Anterior cingulate cortex (tissue), 58 donors: Measurements from ENCODE around the gene OR6X1.
"Not testable (repeated sequence)": the region's sequence is repeated elsewhere in the genome, so short reads cannot be mapped to it uniquely, and the experiment has no call there.

Source experiments
- DNase-seq, 58 donors: peaks; one replicate each; lab custom pipeline; 2025; lab: John Stamatoyannopoulos, UW

OR6X1 gene

DNA sequence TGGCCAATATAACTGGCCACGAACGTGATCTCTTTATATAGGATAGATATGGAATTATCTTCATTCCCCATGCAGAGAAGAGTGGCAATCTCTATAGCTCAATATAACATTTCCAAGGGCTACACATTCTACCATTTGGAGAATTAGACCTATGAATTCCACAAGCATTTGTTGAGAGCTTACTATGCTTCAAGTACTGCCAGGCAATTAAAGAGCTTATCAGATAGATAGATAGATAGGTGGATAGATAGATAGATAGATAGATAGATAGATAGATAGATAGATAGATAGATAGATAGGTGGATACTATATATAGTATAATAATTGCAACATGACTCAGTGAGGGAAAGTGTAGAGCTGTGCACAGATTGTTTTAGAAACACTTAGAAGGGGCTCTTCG, 1.5 kb upstream of the OR6X1 start:
- no peak for DNase-seq

DNA sequence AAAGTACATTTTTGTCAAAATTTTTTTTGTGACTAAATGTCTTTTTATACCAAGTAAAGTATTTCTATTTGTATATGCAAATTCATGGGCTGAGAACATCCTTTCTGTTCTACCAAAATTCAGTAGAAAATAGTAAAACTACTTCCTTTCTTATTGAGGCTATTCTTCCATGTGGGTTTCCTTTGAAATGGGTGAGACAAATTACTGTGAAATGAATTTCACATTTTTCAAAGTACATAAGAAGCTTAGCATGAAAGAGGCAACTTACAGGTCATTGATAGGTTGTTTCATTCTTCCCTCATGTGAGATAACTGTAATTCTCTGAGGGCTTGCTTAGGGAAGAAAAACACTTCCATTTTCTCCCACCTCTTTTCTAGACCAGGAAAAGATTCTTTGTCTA, 1.0 kb upstream of the OR6X1 start:
- no peak for DNase-seq

DNA sequence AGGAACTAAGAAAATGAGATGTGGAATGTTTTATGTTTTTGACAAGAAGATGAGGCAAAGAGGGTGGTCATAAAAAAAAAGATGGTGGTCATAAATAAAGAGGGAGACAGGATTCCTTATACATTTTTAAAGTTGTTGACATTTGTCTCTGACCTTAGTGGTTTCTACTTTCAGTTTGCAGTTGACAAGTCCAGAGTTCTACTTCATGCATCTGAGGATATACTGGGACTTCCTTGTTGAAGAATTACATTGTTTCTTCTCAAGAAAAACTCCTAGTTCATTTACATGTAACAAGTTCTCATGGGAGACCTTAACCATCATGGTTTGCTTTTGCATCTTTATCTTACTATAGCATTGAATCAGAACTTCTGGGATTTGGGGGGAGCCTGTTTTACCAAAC, 1.2 kb downstream of the OR6X1 start:
- no peak for DNase-seq

DNA sequence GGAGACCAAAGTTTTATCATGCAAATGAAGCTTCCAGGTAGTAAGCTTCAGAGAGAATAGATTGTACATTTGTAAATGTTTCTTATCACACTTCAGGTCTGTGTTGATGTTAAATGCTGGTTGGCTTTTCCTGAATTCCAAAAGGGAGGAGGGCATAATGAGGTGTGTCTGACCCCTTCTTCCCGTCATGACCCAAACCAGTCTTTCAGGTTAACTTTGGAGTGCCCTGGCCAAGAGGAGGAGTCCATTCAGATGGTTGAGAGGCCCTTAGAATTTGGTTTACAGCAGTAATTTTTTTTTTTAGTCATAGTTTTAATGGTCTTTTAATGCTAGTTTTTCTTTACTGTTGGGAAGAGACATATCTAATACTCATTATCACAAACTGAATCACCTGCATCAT, 2.5 kb downstream of the OR6X1 start:
- no peak for DNase-seq

DNA sequence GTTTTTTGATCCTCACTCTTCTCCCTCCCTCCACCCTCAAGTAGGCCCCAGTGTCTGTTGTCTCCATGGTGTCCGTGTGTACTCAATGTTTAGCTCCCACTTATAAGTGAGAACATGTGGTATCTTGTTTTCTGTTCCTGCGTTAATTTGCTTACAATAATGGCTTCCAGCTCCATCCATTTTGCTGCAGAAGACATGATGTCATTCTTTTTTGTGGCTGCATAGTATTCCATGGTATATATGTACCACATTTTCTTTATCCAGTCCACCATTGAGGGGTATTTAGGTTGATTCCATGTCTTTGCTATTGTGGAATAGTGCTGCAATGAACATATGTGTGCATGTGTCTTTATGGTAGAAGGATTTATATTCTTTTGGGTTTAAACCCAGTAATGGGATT, 6.0 kb downstream of the OR6X1 start:
- DNase-seq = not testable (repeated sequence)

DNA sequence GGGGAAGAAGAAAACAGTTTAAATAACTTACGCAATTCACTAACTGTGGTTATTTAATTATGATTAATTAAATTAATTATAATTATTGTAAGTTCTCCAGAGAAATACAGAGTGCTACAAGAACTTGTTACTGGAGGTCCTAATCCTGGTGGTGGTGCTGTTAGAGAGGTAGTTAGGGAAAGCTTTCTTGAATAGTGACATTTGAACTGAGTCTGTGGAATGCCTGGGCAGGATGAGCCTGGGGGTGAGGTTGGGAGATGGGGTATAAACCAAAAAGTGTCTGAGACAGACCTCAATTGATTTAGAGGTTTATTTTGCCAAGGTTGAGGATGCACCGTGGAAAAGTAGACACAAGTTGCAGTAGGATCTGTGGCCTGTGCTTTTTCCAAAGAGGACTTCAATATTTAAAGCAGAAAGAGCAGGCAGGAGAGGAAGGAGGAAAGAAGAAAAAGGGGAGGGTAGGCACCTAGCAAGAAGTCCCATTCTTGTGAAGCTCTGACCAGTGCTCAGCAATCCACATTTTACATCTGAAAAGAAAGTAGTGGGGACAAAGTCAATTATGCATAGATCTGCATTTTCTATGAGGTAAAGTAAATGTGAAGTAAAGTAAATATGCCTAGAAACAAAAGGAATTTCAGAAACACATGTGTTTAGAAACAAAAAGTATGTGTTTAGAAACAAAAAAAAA, 8.4 kb downstream of the OR6X1 start:
- no peak for DNase-seq

DNA sequence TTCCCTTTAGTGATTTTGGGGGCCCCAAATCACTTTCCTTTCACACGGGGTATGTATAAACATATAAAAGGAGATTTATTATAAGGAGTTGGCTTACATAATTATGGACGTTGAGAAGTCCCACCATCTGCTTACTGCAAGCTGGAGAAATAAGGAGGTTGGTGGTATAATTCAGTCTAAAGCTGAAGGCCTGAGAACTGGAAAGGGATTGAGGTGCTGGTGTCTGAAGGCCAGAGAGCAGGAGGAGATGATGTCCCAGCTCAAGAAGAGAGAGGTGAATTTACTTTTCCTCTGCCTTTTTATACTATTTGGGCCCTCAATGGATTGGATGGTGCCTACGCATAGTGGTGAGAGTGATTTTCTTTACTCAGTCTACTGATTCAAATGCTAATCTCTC, 11.6 kb downstream of the OR6X1 start:
- peak in 1 of 58 donors; percentile 1 for DNase-seq

DNA sequence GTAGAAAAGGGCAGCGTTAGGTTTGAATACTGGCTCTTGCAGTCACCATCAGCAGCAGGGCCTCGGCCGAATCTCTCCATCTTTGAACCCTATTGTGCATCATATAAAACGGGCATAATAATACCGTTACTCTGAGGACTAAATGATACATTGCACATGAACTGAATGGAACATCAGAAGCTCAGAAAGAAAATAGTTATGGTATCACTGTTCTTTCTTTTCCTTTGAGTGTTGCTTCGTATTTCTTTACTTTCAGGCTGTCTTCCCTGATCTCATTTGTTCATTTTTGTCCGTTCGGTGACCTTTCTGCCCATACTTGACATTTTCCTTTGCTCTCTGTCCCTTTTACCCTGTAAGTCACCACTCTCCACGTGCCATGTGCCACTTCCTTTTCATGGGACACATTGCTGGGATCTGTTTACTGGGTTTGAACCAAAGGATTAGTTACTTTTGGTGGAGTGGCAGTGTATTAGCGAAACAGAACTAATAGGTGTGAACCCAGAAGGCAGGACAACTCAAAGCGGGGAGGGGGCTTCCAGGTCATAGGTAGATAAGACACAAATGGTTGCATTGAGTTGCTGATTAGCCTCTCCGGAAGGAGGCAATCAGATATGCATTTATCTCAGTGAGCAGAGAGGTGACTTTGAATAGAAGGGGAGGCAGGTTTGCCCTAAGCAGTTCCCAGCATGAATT, 12.1 kb downstream of the OR6X1 start:
- peak in 3 of 58 donors; percentile 4 to 15 (median 8) for DNase-seq

DNA sequence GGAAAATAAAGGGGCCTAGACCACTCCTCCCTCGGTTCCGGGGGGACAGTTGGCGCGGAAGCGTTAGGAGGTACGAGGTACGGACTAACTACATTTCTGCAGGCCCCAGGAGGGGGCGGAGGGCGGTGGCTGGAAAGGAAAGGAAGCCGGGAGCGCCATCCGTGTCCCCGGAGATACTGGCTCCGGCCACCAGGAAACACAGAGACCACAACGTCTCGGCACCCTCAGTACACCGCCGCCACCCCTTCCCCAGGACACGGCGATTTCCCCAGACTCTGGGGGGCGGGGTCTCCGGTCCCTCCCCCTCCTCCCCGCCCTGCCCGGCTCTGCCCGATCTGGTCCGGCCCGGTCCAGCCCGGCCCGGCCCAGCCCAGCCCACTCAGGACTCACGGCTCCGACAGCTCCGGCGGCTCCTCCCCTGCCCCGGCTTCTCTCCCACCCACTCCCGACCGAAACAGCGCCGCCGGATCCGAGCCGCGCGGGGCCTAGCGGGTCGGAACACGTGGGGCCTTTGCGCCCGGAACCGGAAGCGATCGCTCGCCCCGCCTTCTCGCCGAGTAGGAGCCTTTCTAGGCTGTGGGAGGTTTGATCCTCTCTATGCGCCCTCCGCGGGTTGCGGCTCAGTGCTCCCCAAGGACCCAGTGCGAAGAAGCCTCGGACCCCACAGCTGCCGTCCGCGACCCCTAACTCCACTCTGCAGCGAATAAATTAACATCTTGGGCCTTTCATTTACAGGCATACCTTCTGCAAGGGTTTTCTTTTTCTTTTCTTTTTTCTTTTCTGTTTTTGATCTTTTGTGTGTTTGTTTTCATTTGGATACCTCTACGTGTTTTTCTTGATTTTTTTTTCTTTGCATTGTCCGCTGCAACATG, 12.9 kb downstream of the OR6X1 start, which contains the start of gene ZNF202:
ZNF202 (minus strand) TSS at position 502 of the 872 bp plus-strand sequence. CDS start 10,772 bp downstream, outside the sequence.
- DNase-seq = peak; percentile 38 to 95 (median 86)

DNA sequence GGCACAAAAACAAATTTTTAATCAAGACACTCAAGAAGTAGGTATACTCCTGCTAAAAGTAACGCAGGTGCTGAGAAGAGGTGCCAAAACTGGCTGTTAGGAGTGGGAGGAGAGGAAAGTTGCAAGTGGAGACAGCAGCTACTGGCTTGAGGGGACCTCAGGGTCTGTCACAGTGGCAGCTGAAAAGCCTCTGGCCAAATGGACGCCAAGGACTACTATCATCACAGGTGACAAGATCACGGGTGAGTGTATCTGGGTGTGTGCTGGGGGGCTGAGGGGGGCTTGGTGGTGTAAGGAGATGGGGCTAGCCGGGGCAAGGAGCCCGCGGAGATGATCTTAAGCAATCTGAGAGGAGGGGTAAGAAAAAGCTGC, 13.5 kb downstream of the OR6X1 start:
- peak in 2 of 58 donors; percentile 2 to 38 for DNase-seq

DNA sequence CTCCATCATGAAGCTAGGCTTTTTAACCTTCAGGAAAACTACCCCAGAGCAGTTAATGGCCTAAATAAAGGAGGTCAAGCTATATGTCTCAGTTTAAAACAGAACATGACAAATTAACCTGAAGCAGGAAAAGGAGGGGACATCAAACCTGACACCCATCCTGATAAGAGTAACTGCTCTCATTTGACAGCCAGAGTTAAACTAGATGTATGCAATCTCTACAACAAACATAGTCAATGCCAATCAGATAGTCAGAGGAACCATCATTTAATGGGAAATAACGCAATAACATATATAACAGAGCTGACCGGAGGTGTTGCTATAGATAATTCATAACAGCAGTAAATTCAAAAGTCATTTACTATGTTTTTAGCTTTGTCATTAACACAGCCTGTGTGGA, 15.9 kb downstream of the OR6X1 start:
- no peak for DNase-seq

DNA sequence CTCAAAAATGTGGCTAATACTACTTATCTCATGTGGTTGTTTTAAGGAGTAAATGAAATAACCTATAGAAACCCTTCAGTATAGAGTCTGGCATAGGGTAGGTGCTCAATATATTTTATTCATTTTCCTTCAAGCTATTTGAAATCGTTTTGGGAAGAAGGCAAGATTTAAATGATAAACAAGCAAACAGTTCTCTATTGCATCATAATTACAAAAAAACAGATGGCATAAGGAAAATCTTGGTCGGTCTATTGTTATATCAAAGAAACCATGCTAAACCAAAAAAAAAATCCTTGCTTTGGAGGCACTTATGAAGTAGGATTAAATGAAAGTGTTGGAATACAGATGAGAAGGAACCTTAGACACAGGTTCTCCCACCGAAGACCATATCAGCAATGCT, 17.5 kb downstream of the OR6X1 start:
- no peak for DNase-seq

DNA sequence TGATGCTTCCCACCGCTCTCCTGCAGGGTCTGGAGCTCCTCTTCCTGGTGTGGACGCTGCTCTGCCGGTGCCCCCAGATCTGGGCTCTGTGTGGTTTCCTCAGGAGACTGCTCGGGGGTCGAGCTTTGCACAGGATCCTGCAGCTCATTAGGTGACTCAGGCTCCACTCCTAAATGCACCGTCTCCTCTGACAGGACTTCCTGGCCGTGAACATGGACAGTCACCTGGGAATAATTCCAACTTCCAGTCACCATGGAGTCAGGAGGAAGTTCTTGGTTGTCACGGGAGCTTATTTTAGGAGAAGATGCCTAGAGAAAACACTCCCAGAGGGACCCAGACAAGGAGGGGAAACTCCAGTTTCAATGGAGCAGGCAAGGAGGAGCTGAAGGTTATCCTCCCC, 24.7 kb downstream of the OR6X1 start:
- DNase-seq = no peak

DNA sequence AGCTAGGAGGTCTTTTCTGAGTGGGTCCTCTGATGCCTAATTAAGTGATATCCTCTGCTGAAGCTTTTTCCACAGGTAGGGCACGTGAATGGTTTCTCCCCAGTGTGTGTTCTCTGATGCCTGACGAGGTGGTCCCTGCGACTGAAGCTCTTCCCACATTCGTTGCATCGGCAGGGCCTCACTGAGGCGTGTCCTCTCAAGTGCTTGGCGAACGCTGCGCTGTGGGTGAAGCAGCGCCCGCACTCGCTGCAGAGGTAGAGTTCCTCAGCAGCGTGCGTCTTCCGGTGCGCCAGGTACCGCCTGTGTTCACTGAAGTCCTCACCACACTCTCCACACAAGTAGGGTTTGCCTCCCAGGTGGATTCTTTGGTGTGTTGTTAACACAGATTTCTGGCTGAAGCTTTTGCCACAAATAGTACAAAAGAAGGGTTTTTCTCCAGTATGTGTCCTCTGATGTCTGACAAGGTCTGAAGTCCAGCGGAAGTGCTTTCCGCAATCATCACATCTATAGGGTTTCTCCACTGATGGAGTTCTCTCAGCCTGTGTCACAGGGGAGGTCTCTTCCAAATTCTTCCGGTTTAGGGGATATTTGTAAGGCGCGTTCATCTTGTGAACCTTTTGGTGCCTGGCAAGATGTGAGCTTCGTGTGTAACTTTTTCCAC, 28.2 kb downstream of the OR6X1 start:
- no peak for DNase-seq

DNA sequence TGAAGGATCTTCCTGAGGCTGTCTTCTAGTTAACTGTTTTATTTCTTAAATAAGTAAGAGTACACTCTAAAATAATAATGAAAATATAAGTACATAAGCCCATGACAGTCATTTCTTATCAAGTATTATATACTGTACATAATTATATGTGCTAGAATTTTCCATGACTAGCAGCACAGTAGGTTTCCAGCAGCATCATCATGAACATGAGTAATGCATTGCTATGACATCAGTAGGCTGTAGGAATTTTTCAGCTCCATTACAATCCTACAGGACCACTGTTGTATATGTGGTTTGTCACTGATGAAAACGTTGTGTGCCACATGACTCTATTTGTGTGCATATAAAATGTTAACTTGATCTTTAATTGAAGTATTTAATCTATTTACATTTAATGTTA, 34.9 kb downstream of the OR6X1 start:
- DNase-seq = no peak

DNA sequence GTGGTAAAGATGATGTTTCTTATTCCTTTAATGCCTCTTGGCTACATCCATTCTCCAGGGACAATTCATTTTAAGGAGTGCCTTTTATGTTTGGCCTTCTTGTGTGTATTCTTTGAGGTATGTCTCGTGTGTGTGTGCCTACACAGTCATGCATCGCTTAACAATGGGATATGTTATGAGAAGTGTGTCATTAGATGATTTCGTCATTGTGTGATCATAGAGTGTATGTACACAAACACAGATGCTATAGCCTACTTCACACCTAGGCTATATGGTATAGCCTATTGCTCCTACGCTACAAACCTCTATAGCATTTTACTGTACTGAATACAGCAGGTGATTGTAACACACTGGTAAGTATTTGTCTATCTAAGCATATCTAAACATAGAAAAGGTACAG, 35.8 kb downstream of the OR6X1 start:
- no peak for DNase-seq

DNA sequence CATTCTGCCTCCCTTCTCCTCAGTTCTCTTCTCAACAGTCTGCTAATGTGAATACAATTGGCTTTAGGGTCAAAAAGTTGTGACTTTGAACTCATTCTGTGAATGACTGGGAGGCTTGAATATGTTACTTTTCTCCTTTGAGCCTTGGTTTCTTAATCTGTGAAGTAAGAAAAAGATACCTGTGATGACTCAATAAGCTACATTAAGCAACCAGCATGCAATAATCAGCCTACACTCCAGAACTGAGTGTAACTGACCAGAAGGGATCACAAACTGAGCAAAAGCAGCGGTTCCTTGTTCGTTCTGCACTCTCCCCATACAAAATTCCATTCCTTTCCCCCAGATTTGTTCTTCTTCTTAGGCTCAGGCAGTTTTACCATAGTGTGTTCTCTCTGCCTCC, 36.3 kb downstream of the OR6X1 start:
- no peak for DNase-seq

DNA sequence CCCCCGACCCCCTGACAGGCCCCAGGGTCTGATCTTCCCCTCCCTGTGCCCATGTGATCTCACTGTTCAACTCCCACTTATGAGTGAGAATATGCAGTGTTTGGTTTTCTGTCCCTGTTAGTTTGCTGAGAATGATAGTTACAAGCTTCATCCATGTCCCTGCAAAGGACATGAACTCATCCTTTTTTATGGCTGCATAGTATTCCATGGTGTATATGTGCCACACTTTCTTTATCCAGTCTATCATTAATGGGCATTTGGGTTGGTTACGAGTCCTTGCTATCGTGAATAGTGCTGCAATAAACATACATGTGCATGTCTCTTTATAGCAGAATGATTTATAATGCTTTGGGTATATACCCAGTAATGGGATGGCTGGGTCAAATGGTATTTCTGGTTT, 41.7 kb downstream of the OR6X1 start:
- DNase-seq = not testable (repeated sequence)

DNA sequence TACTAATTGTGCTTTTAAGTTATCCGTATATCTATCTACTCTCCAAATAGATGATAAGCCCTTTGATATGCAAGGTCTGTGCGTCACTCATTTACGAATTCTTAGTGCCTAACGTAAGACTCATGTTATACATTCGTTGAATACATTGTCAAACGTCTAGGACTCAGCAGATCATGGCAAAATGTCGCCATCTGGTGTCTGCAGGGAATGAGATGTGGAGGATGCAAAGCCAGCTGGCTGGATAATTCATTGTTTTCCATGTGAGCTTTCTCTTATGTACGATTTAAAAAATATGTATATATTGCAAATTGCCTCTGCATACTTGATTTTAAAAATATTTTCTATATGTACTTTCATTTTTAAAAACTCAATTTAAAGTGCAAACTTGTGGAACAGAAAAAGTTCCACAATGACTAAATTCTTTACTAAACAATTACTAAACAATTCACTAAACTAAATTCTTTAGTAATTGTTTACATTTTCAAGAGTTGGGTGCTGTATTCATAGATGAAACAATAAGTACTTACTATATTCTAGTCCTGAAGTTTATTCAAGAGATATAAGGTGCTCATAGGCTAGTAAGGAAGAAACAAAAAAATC, 46.6 kb downstream of the OR6X1 start:
- DNase-seq = peak in 38 of 58 donors; percentile 3 to 79 (median 28)

DNA sequence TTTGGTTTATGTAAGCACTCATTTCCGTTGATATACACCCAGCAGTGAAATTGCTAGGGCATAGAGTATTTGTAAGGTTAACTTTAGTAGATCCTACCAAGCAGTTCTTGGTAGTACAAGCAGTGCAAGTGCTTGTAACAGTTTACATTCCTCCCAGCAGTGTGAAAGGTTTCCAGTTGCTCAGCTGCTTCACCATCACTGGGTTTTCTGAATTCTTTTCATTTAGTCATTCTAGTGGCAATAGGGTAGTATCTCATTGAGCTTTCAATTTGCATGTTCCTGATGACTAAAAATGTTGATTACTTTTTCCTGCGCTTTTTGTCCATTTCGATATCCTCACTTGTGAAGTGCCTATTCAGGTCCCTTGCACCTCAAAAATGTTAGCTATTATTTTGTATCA, 47.1 kb downstream of the OR6X1 start:
- no peak for DNase-seq
